Glutamatergic neuron (in vitro differentiated cells): Measurements from ENCODE around the gene ATRX. TPM values are rescaled to one million over a fixed set of nuclear protein-coding genes. Genes with fewer than 3 reads are reported as not detected.
A peak's percentile ranks its signal among the peaks of the same experiment; 100 is the strongest.

Experiments
- DNase-seq: peaks from one replicate; pipeline ENCODE4 v3.0.0; 2022
- H3K27ac Mint-ChIP-seq: one replicate; pipeline ENCODE4 v1.8.0; 2020; ENCODE audit warnings: mild to moderate bottlenecking, mixed read lengths, inconsistent platforms; ENCODE audit not compliant: unreplicated experiment
- H3K27me3 Mint-ChIP-seq: one replicate; pipeline ENCODE4 v1.8.0; 2020; ENCODE audit warnings: mild to moderate bottlenecking, moderate library complexity, mixed read lengths, inconsistent platforms; ENCODE audit not compliant: unreplicated experiment
- H3K36me3 Mint-ChIP-seq: one replicate; pipeline ENCODE4 v1.8.0; 2020; ENCODE audit warnings: mild to moderate bottlenecking, mixed read lengths, inconsistent platforms; ENCODE audit not compliant: unreplicated experiment
- H3K4me1 Mint-ChIP-seq: one replicate; pipeline ENCODE4 v1.8.0; 2020; ENCODE audit warnings: mild to moderate bottlenecking, low read depth, mixed read lengths, inconsistent platforms; ENCODE audit not compliant: unreplicated experiment
- H3K4me3 Mint-ChIP-seq: one replicate; pipeline ENCODE4 v1.8.0; 2020; ENCODE audit warnings: mild to moderate bottlenecking, mixed read lengths, inconsistent platforms; ENCODE audit not compliant: unreplicated experiment
- H3K9me3 Mint-ChIP-seq: one replicate; pipeline ENCODE4 v1.8.0; 2020; ENCODE audit warnings: mild to moderate bottlenecking, moderate library complexity, mixed read lengths, inconsistent platforms; ENCODE audit not compliant: unreplicated experiment
- CTCF ChIP-seq: fragments of 200-600 bp; sonication (generic); IDR thresholded peaks from one replicate; pipeline ENCODE4 v1.5.0; 2021; ENCODE audit not compliant: partially characterized antibody, unreplicated experiment
- total RNA-seq: library from RNA; stranded (reverse); fragmentation: NEBNext Ultra II Directional; extraction: Animal tissue kit (Norgen Biotek cat#: 25700); gene quantifications from one replicate; pipeline ENCODE4 v1.2.1, GENCODE V29; 2021; ENCODE audit not compliant: unreplicated experiment

ATRX gene
- total RNA-seq, 1 donor from 2014 or later = 152 TPM

- no peak for TF ChIP-seq CTCF
- DNase-seq = no peak
- H3K27me3 Mint-ChIP-seq = no peaks in the 10 kb centered on the region
- H3K4me3 Mint-ChIP-seq = no peak overlapping the region
- H3K27ac Mint-ChIP-seq = no peak overlapping the region
- no peaks in the 10 kb centered on the region for H3K9me3 Mint-ChIP-seq
- H3K36me3 Mint-ChIP-seq = no peaks in the 10 kb centered on the region
- H3K4me1 Mint-ChIP-seq = no peaks in the 10 kb centered on the region
Measured at GRCh38 chrX:77795124-77795523, 9.1 kb upstream of the ATRX start.

DNA sequence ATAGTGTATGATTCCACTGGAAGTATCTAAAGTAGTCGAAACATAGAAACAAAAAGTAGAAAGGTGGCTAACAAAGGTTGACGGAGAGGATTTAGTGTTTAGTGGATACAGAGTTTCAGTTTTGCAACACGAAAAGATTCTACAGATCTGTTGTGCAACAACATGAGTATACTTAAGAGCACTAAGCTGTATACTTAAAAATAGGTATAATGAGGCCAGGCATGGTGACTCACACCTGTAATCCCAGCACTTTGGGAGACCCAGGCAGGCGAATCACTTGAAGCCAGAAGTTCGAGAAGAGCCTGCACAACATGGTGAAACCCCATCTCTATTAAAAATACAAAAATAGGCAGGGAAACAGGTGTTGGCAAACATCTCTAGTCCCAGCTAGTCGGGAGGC lies 7.9 kb upstream of the ATRX start:
- Mint-ChIP-seq H3K27ac (no peak overlapping the region), H3K9me3 (no peaks in the 10 kb centered on the region), H3K4me1 (no peaks in the 10 kb centered on the region), H3K4me3 (no peak overlapping the region), H3K36me3 (no peaks in the 10 kb centered on the region), H3K27me3 (no peaks in the 10 kb centered on the region)
- DNase-seq = no peak
- no peak for TF ChIP-seq CTCF

- DNase-seq = no peak
- Mint-ChIP-seq H3K36me3 (no peaks in the 10 kb centered on the region), H3K27ac (no peak overlapping the region), H3K27me3 (peaks cover 5% of the 10 kb centered on the region), H3K4me1 (peaks cover 2% of the 10 kb centered on the region), H3K9me3 (peaks cover 2% of the 10 kb centered on the region), H3K4me3 (no peak overlapping the region)
- no peak for TF ChIP-seq CTCF
Measured at GRCh38 chrX:77788050-77788449, 2.0 kb upstream of the ATRX start.

- Mint-ChIP-seq H3K4me1 (peaks cover 2% of the 10 kb centered on the region), H3K27ac (peak overlapping the region; percentile 100), H3K9me3 (peaks cover 2% of the 10 kb centered on the region), H3K27me3 (peaks cover 5% of the 10 kb centered on the region), H3K36me3 (no peaks in the 10 kb centered on the region), H3K4me3 (peak overlapping the region; percentile 99)
- no peak for DNase-seq
- no peak for TF ChIP-seq CTCF
Measured at GRCh38 chrX:77786365-77786680, 307 bp upstream of the ATRX start.

GRCh38 chrX:77779695-77780094 lies 6.3 kb downstream of the ATRX start:
- peaks cover 6% of the 10 kb centered on the region for H3K4me1 Mint-ChIP-seq
- DNase-seq = no peak
- no peaks in the 10 kb centered on the region for H3K27me3 Mint-ChIP-seq
- H3K36me3 Mint-ChIP-seq = no peaks in the 10 kb centered on the region
- H3K27ac Mint-ChIP-seq = no peak overlapping the region
- no peak overlapping the region for H3K4me3 Mint-ChIP-seq
- no peaks in the 10 kb centered on the region for H3K9me3 Mint-ChIP-seq
- TF ChIP-seq CTCF = no peak
